Stimulated activated CD8-positive, alpha-beta memory T cell treated with anti-CD3 and anti-CD28 coated beads, Interleukin-12 subunit alpha, Interleukin-12 subunit beta, amount 100 ng/mL, for 4 hours (primary cell): ENCODE results near the gene ZNF593OS.

Experiments
- DNase-seq: peaks from one replicate; pipeline ENCODE4 v3.0.0-alpha.2; 2020; ENCODE audit warnings: low read depth

The ZNF593OS gene

GRCh38 chr1:26171084-26172072 lies at the start of gene ZNF593OS:
Gene ZNF593OS (minus strand): TSS chr1:26171832. CDS start chr1:26171661, 171 bp downstream.
- no peak for DNase-seq

- no peak for DNase-seq
These were observed 49.5 kb upstream of the ZNF593OS start for GRCh38 chr1:26221094-26221493.

GRCh38 chr1:26220199-26220912 lies 48.7 kb upstream of the ZNF593OS start:
- DNase-seq, result no peak

DNA sequence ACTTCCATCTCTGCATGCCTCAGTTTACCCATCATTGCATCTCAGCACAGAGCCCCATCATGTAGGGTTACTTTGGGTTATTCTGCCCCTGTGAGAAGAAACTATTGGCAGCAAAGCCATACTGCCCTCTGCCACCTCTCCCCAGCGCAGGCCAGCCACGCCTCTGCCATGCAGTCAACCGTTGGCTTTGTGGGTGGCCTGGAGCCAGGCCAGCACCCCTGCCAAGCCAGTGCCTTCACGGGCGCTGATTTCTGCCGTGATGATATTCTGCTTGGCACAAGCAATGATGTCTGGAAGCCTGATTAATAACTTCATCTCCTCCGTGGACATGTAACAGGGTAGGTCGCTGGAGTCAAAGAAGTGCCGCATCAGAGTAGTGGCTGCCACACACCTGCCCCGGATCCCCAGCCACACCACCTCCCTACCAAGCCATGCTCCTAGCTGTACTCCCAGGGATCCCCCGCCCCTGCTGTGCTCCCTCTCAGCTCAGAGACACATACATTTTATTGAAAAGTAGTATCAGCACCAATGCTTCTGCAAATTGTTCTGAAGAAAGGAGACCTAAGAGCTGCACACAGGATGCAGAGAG lies 47.4 kb upstream of the ZNF593OS start:
- no peak for DNase-seq

DNA sequence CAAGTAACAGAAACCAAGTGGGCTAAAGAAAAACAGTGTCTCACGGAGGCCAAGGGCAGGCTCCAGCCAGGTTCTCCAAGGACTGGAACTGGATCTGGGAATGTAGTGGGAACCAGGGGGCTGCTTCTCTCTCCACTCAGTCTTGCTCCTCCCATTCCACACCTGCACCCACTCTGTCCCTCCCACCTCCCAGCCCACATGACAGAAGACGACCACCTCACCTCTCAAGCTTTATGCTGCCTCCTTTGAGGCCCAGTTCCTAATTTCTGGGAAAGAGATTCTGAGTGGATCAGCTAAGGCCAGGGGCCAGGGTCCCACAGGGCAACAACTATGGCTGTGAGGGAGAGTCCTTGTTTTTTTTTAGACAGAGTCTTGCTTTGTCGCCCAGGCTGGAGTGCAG lies 43.6 kb upstream of the ZNF593OS start:
- DNase-seq, result no peak

- no peak for DNase-seq
These were observed 41.8 kb upstream of the ZNF593OS start for GRCh38 chr1:26213335-26213905.

DNA sequence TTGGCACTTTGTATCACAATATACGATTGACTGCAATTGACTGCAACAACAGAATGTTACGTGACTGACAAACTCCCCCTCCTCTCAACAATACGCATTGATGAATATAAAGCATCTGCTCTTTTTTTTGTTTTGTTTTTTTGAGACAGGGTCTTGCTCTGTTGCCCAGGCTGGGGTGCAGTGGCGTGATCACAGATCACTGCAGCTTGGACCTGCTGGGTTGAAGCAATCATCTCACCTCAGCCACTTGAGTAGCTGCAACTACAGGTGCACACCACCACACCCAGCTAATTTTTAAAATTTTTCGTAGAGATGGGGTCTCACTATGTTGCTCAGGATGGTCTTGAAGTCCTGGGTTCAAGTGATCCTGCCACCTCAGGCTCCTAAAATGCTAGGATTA lies 41.1 kb upstream of the ZNF593OS start:
- no peak for DNase-seq

GRCh38 chr1:26210147-26210870 lies 38.7 kb upstream of the ZNF593OS start:
- no peak for DNase-seq

- no peak for DNase-seq
These were observed 32.1 kb upstream of the ZNF593OS start for GRCh38 chr1:26203642-26204318.

- DNase-seq, result no peak
These were observed 28.8 kb upstream of the ZNF593OS start for GRCh38 chr1:26200413-26200812.

GRCh38 chr1:26197813-26198212 lies 26.2 kb upstream of the ZNF593OS start:
- no peak for DNase-seq

GRCh38 chr1:26197301-26197700 lies 25.7 kb upstream of the ZNF593OS start:
- DNase-seq, result no peak

DNA sequence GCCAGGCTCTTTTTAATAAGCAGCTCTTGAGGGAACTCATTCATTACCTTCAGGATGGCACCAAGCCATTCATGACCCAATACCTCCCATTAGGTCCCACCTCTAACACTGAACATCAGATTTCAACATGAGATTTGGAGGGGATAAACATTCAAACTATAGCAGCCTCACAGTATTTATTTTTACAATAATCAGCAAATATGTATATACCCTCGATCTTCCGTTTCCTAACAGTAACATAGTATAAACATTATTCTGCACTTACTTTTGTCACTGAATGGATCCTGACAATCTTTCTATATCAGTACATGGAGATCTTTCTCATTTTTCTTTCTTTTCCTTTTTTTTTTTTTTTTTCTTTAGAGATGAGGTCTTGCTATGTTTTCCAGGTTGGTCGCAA lies 24.2 kb upstream of the ZNF593OS start:
- DNase-seq, result no peak

GRCh38 chr1:26191739-26192138 lies 20.1 kb upstream of the ZNF593OS start:
- DNase-seq, result no peak

GRCh38 chr1:26190373-26190987 lies 18.8 kb upstream of the ZNF593OS start, which contains the start of gene CATSPER4:
Gene CATSPER4 (plus strand): TSS chr1:26190602. CDS start chr1:26190628, 26 bp downstream.
- no peak for DNase-seq

DNA sequence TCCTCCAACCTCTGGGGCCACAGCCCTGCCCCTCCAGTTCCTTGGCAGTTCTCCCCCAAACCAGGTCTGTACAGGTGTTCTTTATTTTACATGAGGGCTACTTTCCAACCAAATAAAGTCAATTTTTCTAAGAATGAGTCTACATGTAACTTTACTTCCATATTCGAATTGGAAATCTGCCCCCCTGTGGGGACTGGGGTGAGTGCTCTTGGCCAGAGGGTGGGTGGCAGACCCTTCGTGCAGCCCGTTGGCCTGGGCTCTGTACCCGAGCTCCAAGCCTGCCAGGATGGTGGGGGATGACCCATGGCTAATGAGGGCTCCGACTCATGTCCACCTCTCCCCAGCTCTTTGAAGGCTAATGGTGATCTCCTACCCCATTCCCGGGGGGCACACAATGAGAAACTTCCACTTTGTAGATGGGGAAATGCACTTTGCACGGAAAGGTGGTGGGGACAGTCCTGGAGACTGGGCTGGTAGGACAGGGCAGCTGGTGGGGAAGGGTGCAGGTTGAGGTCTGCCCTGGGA lies 18.2 kb upstream of the ZNF593OS start:
- no peak for DNase-seq

DNA sequence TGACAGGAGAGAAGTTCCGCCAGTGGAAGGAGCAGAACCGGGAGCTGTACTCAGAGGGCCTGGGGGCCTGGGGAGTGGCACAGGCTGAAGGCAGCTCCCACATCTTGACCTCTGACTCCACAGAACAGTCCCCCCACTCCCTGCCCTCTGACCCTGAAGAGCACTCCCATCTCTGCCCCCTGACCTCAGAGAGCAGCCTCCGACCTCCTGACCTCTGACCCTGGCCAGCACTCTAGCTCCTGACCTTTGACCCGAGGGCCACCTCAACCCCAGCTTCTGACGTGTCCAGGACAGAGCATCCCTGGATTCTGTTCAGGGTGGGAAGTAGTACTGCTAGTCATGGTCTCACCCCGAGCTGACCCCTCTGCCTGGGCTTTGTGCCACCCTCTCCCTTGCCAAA lies 17.7 kb upstream of the ZNF593OS start:
- DNase-seq, result no peak

DNA sequence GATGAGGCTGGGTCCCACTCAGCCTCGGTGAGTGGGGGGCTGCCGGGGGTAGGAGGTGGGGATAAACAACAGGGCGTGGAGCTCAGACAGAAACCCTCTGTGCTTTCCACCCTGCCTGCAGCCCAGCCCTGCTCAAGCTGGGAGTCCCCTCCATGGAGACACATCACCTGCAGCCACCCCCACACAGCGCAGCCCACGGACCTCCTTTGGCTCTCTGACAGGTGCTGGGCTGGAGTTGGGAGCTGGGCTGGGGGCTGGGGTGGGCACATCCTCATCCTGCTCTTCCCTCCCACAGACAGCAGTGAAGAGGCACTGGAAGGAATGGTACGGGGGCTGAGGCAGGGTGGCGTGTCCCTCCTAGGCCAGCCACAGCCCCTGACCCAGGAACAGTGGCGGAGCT lies 16.8 kb upstream of the ZNF593OS start:
- DNase-seq, result no peak

- no peak for DNase-seq
These were observed 16.2 kb upstream of the ZNF593OS start for GRCh38 chr1:26187882-26188281.

GRCh38 chr1:26184883-26185282 lies 13.3 kb upstream of the ZNF593OS start:
- no peak for DNase-seq
